Measurements from ENCODE around the gene C10orf71. TPM values are rescaled to one million over a fixed set of nuclear protein-coding genes. Genes with fewer than 3 reads are reported as not detected.

C10orf71 gene
- total RNA-seq, 1 donor from 2014 or later = not detected

DNA sequence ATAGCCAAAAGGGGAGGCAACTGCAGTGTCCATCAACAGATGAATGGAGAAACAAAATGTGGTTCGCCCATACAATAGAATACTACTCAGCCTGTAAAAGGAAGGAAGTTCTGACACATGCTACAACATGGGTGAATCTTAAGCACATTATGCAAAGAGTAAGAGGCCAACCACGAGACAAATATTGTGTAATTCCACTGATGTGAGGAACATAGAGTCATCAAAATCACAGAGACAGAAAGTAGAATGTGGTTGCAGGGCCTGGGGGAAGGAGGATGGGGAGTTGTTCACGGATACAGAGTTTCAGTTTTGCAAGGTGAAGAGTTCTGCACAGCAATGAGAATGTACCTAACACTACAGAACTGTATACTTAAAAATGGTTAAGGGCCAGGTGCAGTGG is 13.7 kb upstream of the C10orf71 start:
- Histone ChIP-seq H3K36me3 (ENCODE audit: insufficient read depth, low read length) (no peaks in the 10 kb centered on the region), H3K79me2 (ENCODE audit: insufficient read depth, low read length) (no peaks in the 10 kb centered on the region), H3K9me3 (ENCODE audit: insufficient read depth, low read depth, low read length) (no peaks in the 10 kb centered on the region), H2AFZ (ENCODE audit: low read depth, low read length) (no peak overlapping the region), H3K4me1 (ENCODE audit: insufficient read depth, low read length) (no peaks in the 10 kb centered on the region), H3K4me3 (ENCODE audit: insufficient read depth, low read depth, low read length) (no peak overlapping the region), H3K27ac (ENCODE audit: low read depth, low read length) (no peak overlapping the region), H3K4me2 (ENCODE audit: low read length) (no peak overlapping the region), H3K27me3 (ENCODE audit: insufficient read depth, low read length) (no peaks in the 10 kb centered on the region), H3K9ac (ENCODE audit: low read length) (no peak overlapping the region), H4K20me1 (ENCODE audit: insufficient read depth, low read length) (no peaks in the 10 kb centered on the region)
- no peaks in the 10 kb centered on the region for H3K36me3 Mint-ChIP-seq (ENCODE audit: low read depth, unreplicated experiment)
- DNase-seq (ENCODE audit: low read depth) = no peak
- H3K27ac Mint-ChIP-seq (ENCODE audit: unreplicated experiment) = no peak overlapping the region
- H3K4me1 Mint-ChIP-seq (ENCODE audit: low read depth, unreplicated experiment) = no peaks in the 10 kb centered on the region
- H3K27me3 Mint-ChIP-seq (ENCODE audit: low read depth, unreplicated experiment) = peaks cover 29% of the 10 kb centered on the region
- TF ChIP-seq, protein P1, sequence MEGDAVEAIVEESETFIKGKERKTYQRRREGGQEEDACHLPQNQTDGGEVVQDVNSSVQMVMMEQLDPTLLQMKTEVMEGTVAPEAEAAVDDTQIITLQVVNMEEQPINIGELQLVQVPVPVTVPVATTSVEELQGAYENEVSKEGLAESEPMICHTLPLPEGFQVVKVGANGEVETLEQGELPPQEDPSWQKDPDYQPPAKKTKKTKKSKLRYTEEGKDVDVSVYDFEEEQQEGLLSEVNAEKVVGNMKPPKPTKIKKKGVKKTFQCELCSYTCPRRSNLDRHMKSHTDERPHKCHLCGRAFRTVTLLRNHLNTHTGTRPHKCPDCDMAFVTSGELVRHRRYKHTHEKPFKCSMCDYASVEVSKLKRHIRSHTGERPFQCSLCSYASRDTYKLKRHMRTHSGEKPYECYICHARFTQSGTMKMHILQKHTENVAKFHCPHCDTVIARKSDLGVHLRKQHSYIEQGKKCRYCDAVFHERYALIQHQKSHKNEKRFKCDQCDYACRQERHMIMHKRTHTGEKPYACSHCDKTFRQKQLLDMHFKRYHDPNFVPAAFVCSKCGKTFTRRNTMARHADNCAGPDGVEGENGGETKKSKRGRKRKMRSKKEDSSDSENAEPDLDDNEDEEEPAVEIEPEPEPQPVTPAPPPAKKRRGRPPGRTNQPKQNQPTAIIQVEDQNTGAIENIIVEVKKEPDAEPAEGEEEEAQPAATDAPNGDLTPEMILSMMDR (IDR thresholded peaks at IDR 0.05; ENCODE audit: insufficient read depth, low read depth, low read length) = no peak
- TF ChIP-seq EZH2 (IDR thresholded peaks at IDR 0.05; ENCODE audit: insufficient read depth, low read length) = no peak
- no peak for FAIRE-seq
- H3K9me3 Mint-ChIP-seq (ENCODE audit: unreplicated experiment) = no peaks in the 10 kb centered on the region
- no peak overlapping the region for H3K4me3 Mint-ChIP-seq (ENCODE audit: unreplicated experiment)

DNA sequence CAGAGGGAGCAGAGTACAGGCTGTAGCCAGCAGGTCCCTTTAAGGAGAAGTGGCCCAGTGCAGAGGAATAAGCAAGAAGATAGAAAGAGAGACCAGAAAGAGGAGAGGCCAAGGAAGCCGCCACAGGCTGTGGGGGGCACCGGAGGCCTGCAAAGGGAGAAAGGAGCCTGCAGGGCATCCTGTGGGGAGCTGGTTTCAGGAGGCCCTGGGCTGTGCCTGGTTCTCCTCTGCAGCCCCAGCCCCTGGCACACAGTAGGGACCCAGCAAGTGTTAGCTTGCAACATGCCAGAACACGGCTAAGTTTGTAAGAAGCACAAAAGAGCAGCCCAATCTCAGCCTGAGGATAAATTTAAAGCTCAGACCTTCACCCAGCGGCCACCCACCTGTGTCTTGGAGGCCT is 12.3 kb upstream of the C10orf71 start:
- Mint-ChIP-seq H3K27me3 (ENCODE audit: low read depth, unreplicated experiment) (peaks cover 29% of the 10 kb centered on the region), H3K27ac (ENCODE audit: unreplicated experiment) (no peak overlapping the region), H3K4me3 (ENCODE audit: unreplicated experiment) (no peak overlapping the region), H3K4me1 (ENCODE audit: low read depth, unreplicated experiment) (no peaks in the 10 kb centered on the region), H3K36me3 (ENCODE audit: low read depth, unreplicated experiment) (no peaks in the 10 kb centered on the region), H3K9me3 (ENCODE audit: unreplicated experiment) (no peaks in the 10 kb centered on the region)
- Histone ChIP-seq H3K4me3 (ENCODE audit: insufficient read depth, low read depth, low read length) (no peak overlapping the region), H3K27me3 (ENCODE audit: insufficient read depth, low read length) (peaks cover 2% of the 10 kb centered on the region), H2AFZ (ENCODE audit: low read depth, low read length) (no peak overlapping the region), H4K20me1 (ENCODE audit: insufficient read depth, low read length) (no peaks in the 10 kb centered on the region), H3K36me3 (ENCODE audit: insufficient read depth, low read length) (no peaks in the 10 kb centered on the region), H3K4me1 (ENCODE audit: insufficient read depth, low read length) (no peaks in the 10 kb centered on the region), H3K27ac (ENCODE audit: low read depth, low read length) (no peak overlapping the region), H3K9ac (ENCODE audit: low read length) (no peak overlapping the region), H3K4me2 (ENCODE audit: low read length) (no peak overlapping the region), H3K79me2 (ENCODE audit: insufficient read depth, low read length) (no peaks in the 10 kb centered on the region), H3K9me3 (ENCODE audit: insufficient read depth, low read depth, low read length) (no peaks in the 10 kb centered on the region)
- DNase-seq (ENCODE audit: low read depth) (no peak), FAIRE-seq (no peak)
- no peak for TF ChIP-seq EZH2 (IDR thresholded peaks at IDR 0.05; ENCODE audit: insufficient read depth, low read length)
- TF ChIP-seq, protein P1 (IDR thresholded peaks at IDR 0.05; ENCODE audit: insufficient read depth, low read depth, low read length) = no peak

DNA sequence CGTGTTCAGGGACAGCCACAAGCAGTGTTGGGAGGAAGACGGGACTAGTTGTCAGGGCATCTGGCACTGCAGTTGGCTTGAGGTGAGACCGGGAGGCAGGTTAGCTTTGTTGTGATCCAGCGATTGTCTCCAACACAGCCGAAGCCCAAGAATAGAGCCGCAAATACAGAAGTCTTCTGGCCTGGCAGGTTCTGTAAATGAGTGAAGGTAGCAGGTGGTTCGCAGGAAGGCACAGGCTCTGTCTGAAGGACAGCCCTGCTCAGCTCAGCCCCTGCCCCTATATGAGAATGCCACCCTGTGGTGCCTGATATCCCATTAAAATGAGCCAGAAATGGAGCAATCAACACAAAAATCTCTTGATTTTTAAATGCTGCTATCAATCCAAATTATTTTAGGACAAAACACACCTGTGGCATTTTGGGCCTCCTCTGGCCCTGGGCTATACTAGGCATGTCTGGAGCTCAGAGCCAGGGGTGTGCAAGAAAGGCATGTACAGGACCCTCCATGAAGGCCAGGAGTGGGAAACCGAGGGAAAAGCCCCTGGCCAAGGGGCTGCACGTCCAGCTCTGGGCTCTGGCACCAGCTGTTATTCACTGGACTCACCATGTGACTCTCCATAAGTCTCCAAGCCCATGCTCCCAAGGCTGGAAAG is 11.2 kb upstream of the C10orf71 start:
- Histone ChIP-seq H3K4me3 (ENCODE audit: insufficient read depth, low read depth, low read length) (no peak overlapping the region), H3K36me3 (ENCODE audit: insufficient read depth, low read length) (no peaks in the 10 kb centered on the region), H3K27me3 (ENCODE audit: insufficient read depth, low read length) (peaks cover 2% of the 10 kb centered on the region), H3K27ac (ENCODE audit: low read depth, low read length) (no peak overlapping the region), H4K20me1 (ENCODE audit: insufficient read depth, low read length) (no peaks in the 10 kb centered on the region), H3K9ac (ENCODE audit: low read length) (no peak overlapping the region), H3K4me2 (ENCODE audit: low read length) (no peak overlapping the region), H3K4me1 (ENCODE audit: insufficient read depth, low read length) (no peaks in the 10 kb centered on the region), H3K79me2 (ENCODE audit: insufficient read depth, low read length) (no peaks in the 10 kb centered on the region), H2AFZ (ENCODE audit: low read depth, low read length) (no peak overlapping the region), H3K9me3 (ENCODE audit: insufficient read depth, low read depth, low read length) (no peaks in the 10 kb centered on the region)
- Mint-ChIP-seq H3K4me3 (ENCODE audit: unreplicated experiment) (no peak overlapping the region), H3K9me3 (ENCODE audit: unreplicated experiment) (no peaks in the 10 kb centered on the region), H3K4me1 (ENCODE audit: low read depth, unreplicated experiment) (no peaks in the 10 kb centered on the region), H3K36me3 (ENCODE audit: low read depth, unreplicated experiment) (no peaks in the 10 kb centered on the region), H3K27ac (ENCODE audit: unreplicated experiment) (no peak overlapping the region), H3K27me3 (ENCODE audit: low read depth, unreplicated experiment) (peaks cover 34% of the 10 kb centered on the region)
- TF ChIP-seq, protein P1 (IDR thresholded peaks at IDR 0.05; ENCODE audit: insufficient read depth, low read depth, low read length) = no peak
- TF ChIP-seq EZH2 (IDR thresholded peaks at IDR 0.05; ENCODE audit: insufficient read depth, low read length) = no peak
- DNase-seq (ENCODE audit: low read depth) (no peak), FAIRE-seq (no peak)

All from astrocyte (in vitro differentiated cells and primary cell).